GM21723 (cell line): ENCODE results near the gene ITK.
"Not testable (repeated sequence)": the region's sequence is repeated elsewhere in the genome, so short reads cannot be mapped to it uniquely, and the experiment has no call there.

ENCODE experiments used
- ATAC-seq: cut with Tn5 transposase; IDR thresholded peaks from one replicate; pipeline ENCODE4 v1.9.1; 2021; ENCODE audit warnings: mild to moderate bottlenecking, moderate library complexity; ENCODE audit not compliant: unreplicated experiment

Gene ITK

GRCh38 chr5:157167214-157167621, 13.4 kb upstream of the ITK start:
- ATAC-seq: no peak

GRCh38 chr5:157168286-157168685, 12.4 kb upstream of the ITK start:
- ATAC-seq: no peak

- ATAC-seq: peak; percentile 99
Observed at GRCh38 chr5:157172403-157172802, 8.2 kb upstream of the ITK start.

GRCh38 chr5:157175071-157175612, 5.5 kb upstream of the ITK start:
- ATAC-seq: no peak

GRCh38 chr5:157177953-157178352, 2.7 kb upstream of the ITK start:
- ATAC-seq: no peak

GRCh38 chr5:157178966-157179365, 1.7 kb upstream of the ITK start:
- ATAC-seq: no peak

- no peak for ATAC-seq
Observed at GRCh38 chr5:157182143-157182757, 1.6 kb downstream of the ITK start.

GRCh38 chr5:157184117-157184670, 3.6 kb downstream of the ITK start:
- ATAC-seq: no peak

- ATAC-seq: not testable (repeated sequence)
Observed at GRCh38 chr5:157185122-157185521, 4.5 kb downstream of the ITK start.

- no peak for ATAC-seq
Observed at GRCh38 chr5:157186309-157187045, 5.8 kb downstream of the ITK start.

GRCh38 chr5:157187046-157187754, 6.6 kb downstream of the ITK start:
- ATAC-seq: no peak

- ATAC-seq: no peak
Observed at GRCh38 chr5:157188270-157188669, 7.6 kb downstream of the ITK start.

- peak; percentile 93 for ATAC-seq
Observed at GRCh38 chr5:157189223-157189622, 8.6 kb downstream of the ITK start.

- no peak for ATAC-seq
Observed at GRCh38 chr5:157193699-157194424, 13.2 kb downstream of the ITK start.

GRCh38 chr5:157196045-157196444, 15.4 kb downstream of the ITK start:
- ATAC-seq: no peak

GRCh38 chr5:157197086-157197485, 16.4 kb downstream of the ITK start:
- ATAC-seq: no peak

GRCh38 chr5:157198277-157198986, 17.8 kb downstream of the ITK start:
- no peak for ATAC-seq

GRCh38 chr5:157201857-157202256, 21.2 kb downstream of the ITK start:
- ATAC-seq: no peak

- no peak for ATAC-seq
Observed at GRCh38 chr5:157203417-157203816, 22.8 kb downstream of the ITK start.

GRCh38 chr5:157204765-157205164, 24.1 kb downstream of the ITK start:
- ATAC-seq: no peak
